ENCODE data around the gene ATXN1.

The ATXN1 gene

GRCh38 chr6:16433338-16433890 is 327.8 kb downstream of the ATXN1 start:
- Histone ChIP-seq H3K36me3 (ENCODE audit: control insufficient read depth, insufficient read depth, low read length) (no peaks in the 10 kb centered on the region), H3K4me1 (ENCODE audit: control insufficient read depth, insufficient read depth, low read length) (peaks cover 15% of the 10 kb centered on the region), H3K27me3 (ENCODE audit: control insufficient read depth, insufficient read depth, low read length) (no peaks in the 10 kb centered on the region), H3K9me3 (ENCODE audit: control insufficient read depth, low read length) (no peaks in the 10 kb centered on the region), H3K9ac (ENCODE audit: low read length) (no peak overlapping the region), H3K4me3 (ENCODE audit: low read length) (no peak overlapping the region)

- H3K27me3 ChIP-seq (ENCODE audit: control insufficient read depth, insufficient read depth, low read length) = no peaks in the 10 kb centered on the region
- H3K4me3 ChIP-seq (ENCODE audit: low read length) = no peak overlapping the region
- no peaks in the 10 kb centered on the region for H3K36me3 ChIP-seq (ENCODE audit: control insufficient read depth, insufficient read depth, low read length)
- peaks cover 7% of the 10 kb centered on the region for H3K4me1 ChIP-seq (ENCODE audit: control insufficient read depth, insufficient read depth, low read length)
- no peaks in the 10 kb centered on the region for H3K9me3 ChIP-seq (ENCODE audit: control insufficient read depth, low read length)
- no peak overlapping the region for H3K9ac ChIP-seq (ENCODE audit: low read length)
Observed at GRCh38 chr6:16432075-16433032, 328.9 kb downstream of the ATXN1 start.

DNA sequence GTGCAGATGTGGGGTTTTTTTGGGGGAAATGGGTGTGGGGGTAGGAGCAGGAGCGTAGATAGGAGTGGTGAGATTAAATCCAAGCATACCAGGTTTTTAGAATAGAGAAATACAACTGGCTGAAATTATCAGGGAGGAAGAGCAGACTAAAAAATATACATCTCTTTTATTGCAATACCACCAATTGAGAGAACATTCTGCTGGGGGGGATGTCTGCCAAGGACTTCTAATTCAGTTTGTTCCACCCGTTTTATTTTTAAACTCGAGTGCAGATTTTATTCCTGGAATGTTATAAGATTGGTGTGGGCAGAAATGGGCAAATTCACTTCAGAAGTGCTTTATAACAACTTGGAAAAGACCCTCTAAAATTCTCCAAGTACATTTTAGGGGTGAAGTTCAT is 330.2 kb downstream of the ATXN1 start:
- H3K4me3 ChIP-seq (ENCODE audit: low read length) = no peak overlapping the region
- H3K9me3 ChIP-seq (ENCODE audit: control insufficient read depth, low read length) = no peaks in the 10 kb centered on the region
- H3K4me1 ChIP-seq (ENCODE audit: control insufficient read depth, insufficient read depth, low read length) = peaks cover 7% of the 10 kb centered on the region
- no peak overlapping the region for H3K9ac ChIP-seq (ENCODE audit: low read length)
- H3K27me3 ChIP-seq (ENCODE audit: control insufficient read depth, insufficient read depth, low read length) = no peaks in the 10 kb centered on the region
- H3K36me3 ChIP-seq (ENCODE audit: control insufficient read depth, insufficient read depth, low read length) = no peaks in the 10 kb centered on the region

DNA sequence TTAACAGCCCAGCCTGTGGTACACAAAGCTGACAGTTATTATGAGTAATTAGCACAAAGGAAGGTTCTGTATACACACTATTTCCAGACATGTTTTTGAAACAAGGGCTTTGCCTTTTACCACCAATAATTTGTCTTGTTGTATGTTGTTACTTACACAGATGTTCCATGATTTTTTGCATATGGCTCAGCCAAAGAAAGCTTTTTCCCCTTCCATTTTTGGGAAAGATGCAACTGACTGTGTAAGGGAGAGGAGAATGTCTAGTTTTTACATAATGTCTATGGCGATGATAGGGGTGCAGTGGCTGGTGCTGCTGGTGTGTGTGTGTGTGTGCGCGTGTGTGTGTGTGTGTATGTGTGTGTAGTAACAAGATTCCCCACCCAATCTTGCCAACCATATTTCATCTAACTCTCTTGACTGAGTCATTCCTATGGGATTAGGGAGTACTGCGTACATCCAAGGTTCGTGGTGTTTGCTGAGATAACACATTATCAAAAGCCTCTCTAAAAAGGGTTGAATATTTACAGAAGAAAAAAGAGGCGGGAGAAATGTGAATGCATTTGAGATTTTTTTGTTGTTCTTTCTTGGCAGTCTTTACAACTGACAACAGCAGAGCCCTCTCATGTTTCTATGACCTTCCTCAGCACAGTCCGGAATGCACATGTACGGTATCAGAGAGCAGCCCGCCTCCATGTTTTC is 330.7 kb downstream of the ATXN1 start:
- Histone ChIP-seq H3K9me3 (ENCODE audit: control insufficient read depth, low read length) (no peaks in the 10 kb centered on the region), H3K9ac (ENCODE audit: low read length) (no peak overlapping the region), H3K4me1 (ENCODE audit: control insufficient read depth, insufficient read depth, low read length) (peaks cover 7% of the 10 kb centered on the region), H3K4me3 (ENCODE audit: low read length) (no peak overlapping the region), H3K27me3 (ENCODE audit: control insufficient read depth, insufficient read depth, low read length) (no peaks in the 10 kb centered on the region), H3K36me3 (ENCODE audit: control insufficient read depth, insufficient read depth, low read length) (no peaks in the 10 kb centered on the region)

GRCh38 chr6:16429669-16430068 is 331.6 kb downstream of the ATXN1 start:
- Histone ChIP-seq H3K27me3 (ENCODE audit: control insufficient read depth, insufficient read depth, low read length) (no peaks in the 10 kb centered on the region), H3K9ac (ENCODE audit: low read length) (no peak overlapping the region), H3K4me1 (ENCODE audit: control insufficient read depth, insufficient read depth, low read length) (peaks cover 7% of the 10 kb centered on the region), H3K4me3 (ENCODE audit: low read length) (no peak overlapping the region), H3K36me3 (ENCODE audit: control insufficient read depth, insufficient read depth, low read length) (no peaks in the 10 kb centered on the region), H3K9me3 (ENCODE audit: control insufficient read depth, low read length) (no peaks in the 10 kb centered on the region)

DNA sequence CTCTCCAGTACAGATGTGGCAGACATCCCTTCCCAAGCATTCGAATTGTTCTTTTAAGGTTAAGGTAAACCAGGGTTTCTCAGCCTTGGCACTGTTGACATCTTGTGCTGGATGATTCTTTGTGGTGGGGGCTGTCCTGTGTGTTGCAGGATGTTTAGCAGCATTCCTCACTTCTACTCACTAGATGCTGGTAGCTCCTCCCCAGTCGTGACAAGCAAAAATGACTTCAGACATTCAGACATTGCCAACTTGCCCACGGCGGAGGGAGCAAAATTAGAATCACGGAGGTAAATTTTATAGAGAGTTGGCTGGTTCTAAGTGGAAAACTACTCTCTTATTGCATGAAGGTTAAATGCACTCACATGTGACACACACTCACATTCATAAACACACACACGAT is 334.1 kb downstream of the ATXN1 start:
- H3K4me1 ChIP-seq (ENCODE audit: control insufficient read depth, insufficient read depth, low read length) = peaks cover 7% of the 10 kb centered on the region
- H3K9ac ChIP-seq (ENCODE audit: low read length) = no peak overlapping the region
- H3K27me3 ChIP-seq (ENCODE audit: control insufficient read depth, insufficient read depth, low read length) = no peaks in the 10 kb centered on the region
- no peaks in the 10 kb centered on the region for H3K36me3 ChIP-seq (ENCODE audit: control insufficient read depth, insufficient read depth, low read length)
- no peaks in the 10 kb centered on the region for H3K9me3 ChIP-seq (ENCODE audit: control insufficient read depth, low read length)
- no peak overlapping the region for H3K4me3 ChIP-seq (ENCODE audit: low read length)

DNA sequence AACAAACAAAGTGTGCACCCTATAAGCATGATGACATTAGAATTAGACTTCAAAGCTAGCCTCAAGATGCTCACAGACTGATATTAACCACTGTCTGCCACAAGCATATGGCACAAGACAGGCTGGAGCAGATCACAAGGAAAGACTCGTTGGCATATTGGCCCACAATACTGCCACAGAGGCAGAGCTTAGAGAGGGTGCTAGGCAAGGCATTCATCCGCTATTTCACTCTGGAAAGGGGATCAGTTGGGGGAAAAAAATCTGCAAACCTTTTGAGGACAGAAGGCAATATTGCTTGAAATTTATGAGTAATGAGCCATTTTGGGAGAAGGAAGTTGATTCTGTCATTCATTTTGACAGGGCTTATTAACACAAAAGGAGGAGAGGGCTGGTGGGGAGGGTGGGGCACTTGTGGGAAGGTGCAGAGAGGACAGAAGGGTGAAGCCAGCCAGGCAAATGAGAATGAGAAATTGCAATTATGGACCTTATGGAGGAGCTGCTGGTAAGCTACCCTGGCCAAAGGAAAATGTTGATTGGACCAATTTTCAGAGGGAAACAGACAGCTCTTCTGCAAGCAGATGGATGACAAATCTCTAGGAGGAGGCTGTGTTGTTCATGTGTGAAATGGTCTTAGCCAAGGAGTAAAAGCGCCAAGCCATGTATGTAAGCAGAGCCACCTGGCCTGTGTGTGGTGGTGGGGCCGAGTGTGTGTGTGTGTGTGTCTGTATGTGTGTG is 335.2 kb downstream of the ATXN1 start:
- H3K4me3 ChIP-seq (ENCODE audit: low read length) = no peak overlapping the region
- H3K4me1 ChIP-seq (ENCODE audit: control insufficient read depth, insufficient read depth, low read length) = peaks cover 10% of the 10 kb centered on the region
- no peaks in the 10 kb centered on the region for H3K27me3 ChIP-seq (ENCODE audit: control insufficient read depth, insufficient read depth, low read length)
- no peaks in the 10 kb centered on the region for H3K9me3 ChIP-seq (ENCODE audit: control insufficient read depth, low read length)
- H3K36me3 ChIP-seq (ENCODE audit: control insufficient read depth, insufficient read depth, low read length) = no peaks in the 10 kb centered on the region
- H3K9ac ChIP-seq (ENCODE audit: low read length) = no peak overlapping the region

GRCh38 chr6:16421462-16421960 is 339.7 kb downstream of the ATXN1 start:
- Histone ChIP-seq H3K4me1 (ENCODE audit: control insufficient read depth, insufficient read depth, low read length) (peaks cover 5% of the 10 kb centered on the region), H3K4me3 (ENCODE audit: low read length) (no peak overlapping the region), H3K27me3 (ENCODE audit: control insufficient read depth, insufficient read depth, low read length) (no peaks in the 10 kb centered on the region), H3K9me3 (ENCODE audit: control insufficient read depth, low read length) (no peaks in the 10 kb centered on the region), H3K36me3 (ENCODE audit: control insufficient read depth, insufficient read depth, low read length) (no peaks in the 10 kb centered on the region), H3K9ac (ENCODE audit: low read length) (no peak overlapping the region)

- Histone ChIP-seq H3K9me3 (ENCODE audit: control insufficient read depth, low read length) (no peaks in the 10 kb centered on the region), H3K27me3 (ENCODE audit: control insufficient read depth, insufficient read depth, low read length) (no peaks in the 10 kb centered on the region), H3K4me1 (ENCODE audit: control insufficient read depth, insufficient read depth, low read length) (peaks cover 5% of the 10 kb centered on the region), H3K4me3 (ENCODE audit: low read length) (no peak overlapping the region), H3K36me3 (ENCODE audit: control insufficient read depth, insufficient read depth, low read length) (no peaks in the 10 kb centered on the region), H3K9ac (ENCODE audit: low read length) (no peak overlapping the region)
Observed at GRCh38 chr6:16420715-16421461, 340.4 kb downstream of the ATXN1 start.

DNA sequence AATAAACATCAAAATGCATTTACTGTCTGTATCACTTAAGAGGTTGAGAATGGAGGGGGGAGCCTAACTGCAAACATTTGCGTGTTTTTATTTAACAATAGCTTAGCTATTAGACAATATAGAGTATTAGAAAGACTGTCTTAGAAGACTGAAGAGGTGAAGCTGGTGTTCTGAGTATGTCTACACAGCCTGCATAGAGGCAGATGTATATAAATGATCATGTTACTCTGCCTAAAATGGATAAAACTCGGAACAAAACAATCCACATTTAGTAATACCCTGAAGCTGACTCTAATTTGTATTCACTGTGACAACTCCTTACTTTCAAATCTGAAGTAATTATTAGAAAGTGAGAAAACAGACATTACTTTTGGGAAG is 340.9 kb downstream of the ATXN1 start:
- Histone ChIP-seq H3K4me1 (ENCODE audit: control insufficient read depth, insufficient read depth, low read length) (peaks cover 5% of the 10 kb centered on the region), H3K36me3 (ENCODE audit: control insufficient read depth, insufficient read depth, low read length) (no peaks in the 10 kb centered on the region), H3K9me3 (ENCODE audit: control insufficient read depth, low read length) (no peaks in the 10 kb centered on the region), H3K4me3 (ENCODE audit: low read length) (no peak overlapping the region), H3K27me3 (ENCODE audit: control insufficient read depth, insufficient read depth, low read length) (no peaks in the 10 kb centered on the region), H3K9ac (ENCODE audit: low read length) (no peak overlapping the region)

GRCh38 chr6:16419636-16420336 is 341.5 kb downstream of the ATXN1 start:
- no peak overlapping the region for H3K4me3 ChIP-seq (ENCODE audit: low read length)
- no peaks in the 10 kb centered on the region for H3K36me3 ChIP-seq (ENCODE audit: control insufficient read depth, insufficient read depth, low read length)
- H3K9ac ChIP-seq (ENCODE audit: low read length) = no peak overlapping the region
- peaks cover 5% of the 10 kb centered on the region for H3K4me1 ChIP-seq (ENCODE audit: control insufficient read depth, insufficient read depth, low read length)
- no peaks in the 10 kb centered on the region for H3K9me3 ChIP-seq (ENCODE audit: control insufficient read depth, low read length)
- H3K27me3 ChIP-seq (ENCODE audit: control insufficient read depth, insufficient read depth, low read length) = no peaks in the 10 kb centered on the region
